Transverse colon (tissue), 4 donors: ENCODE measurements around the gene TYMP.

Source experiments
- POLR2A ChIP-seq: fragments of 450-650 bp; IDR thresholded peaks from one replicate; pipeline ENCODE4 v1.6.1; 2016; ENCODE audit warnings: antibody characterized with exemption, mild to moderate bottlenecking, moderate library complexity
- POLR2AphosphoS5 ChIP-seq, 3 donors: sonication (generic); formaldehyde crosslinking; IDR thresholded peaks; one replicate each; pipeline ENCODE4 v1.6.1; 2016; ENCODE audit warnings: antibody characterized with exemption in 3 of 3
- TF ChIP-seq, protein P1 (sequence below), 5 experiments: fragments of 200-600 bp in 3 of 5; fragments of 450-650 bp in 2 of 5; sonication (generic) in 3 of 5; IDR thresholded peaks; 1 replicate in 2 of 5; 2 replicates in 3 of 5; pipeline ENCODE4 v1.5.1; 2016 to 2017; ENCODE audit warnings: antibody characterized with exemption in 5 of 5, inconsistent platforms in 3 of 5, mild to moderate bottlenecking in 2 of 5, moderate library complexity in 1 of 5

- TF ChIP-seq, protein P1, sequence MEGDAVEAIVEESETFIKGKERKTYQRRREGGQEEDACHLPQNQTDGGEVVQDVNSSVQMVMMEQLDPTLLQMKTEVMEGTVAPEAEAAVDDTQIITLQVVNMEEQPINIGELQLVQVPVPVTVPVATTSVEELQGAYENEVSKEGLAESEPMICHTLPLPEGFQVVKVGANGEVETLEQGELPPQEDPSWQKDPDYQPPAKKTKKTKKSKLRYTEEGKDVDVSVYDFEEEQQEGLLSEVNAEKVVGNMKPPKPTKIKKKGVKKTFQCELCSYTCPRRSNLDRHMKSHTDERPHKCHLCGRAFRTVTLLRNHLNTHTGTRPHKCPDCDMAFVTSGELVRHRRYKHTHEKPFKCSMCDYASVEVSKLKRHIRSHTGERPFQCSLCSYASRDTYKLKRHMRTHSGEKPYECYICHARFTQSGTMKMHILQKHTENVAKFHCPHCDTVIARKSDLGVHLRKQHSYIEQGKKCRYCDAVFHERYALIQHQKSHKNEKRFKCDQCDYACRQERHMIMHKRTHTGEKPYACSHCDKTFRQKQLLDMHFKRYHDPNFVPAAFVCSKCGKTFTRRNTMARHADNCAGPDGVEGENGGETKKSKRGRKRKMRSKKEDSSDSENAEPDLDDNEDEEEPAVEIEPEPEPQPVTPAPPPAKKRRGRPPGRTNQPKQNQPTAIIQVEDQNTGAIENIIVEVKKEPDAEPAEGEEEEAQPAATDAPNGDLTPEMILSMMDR (IDR thresholded peaks at IDR 0.05): no peak
- no peak for TF ChIP-seq POLR2A
- no peak for TF ChIP-seq POLR2AphosphoS5 (IDR thresholded peaks at IDR 0.05)
Measured at GRCh38 chr22:50578776-50579310, 49.0 kb upstream of the TYMP start.
